Urinary bladder (tissue), 4 donors: ENCODE measurements around the gene CSRP2. TPM values are rescaled to one million over a fixed set of nuclear protein-coding genes. Genes with fewer than 3 reads are reported as not detected.
A peak's percentile ranks its signal among the peaks of the same experiment; 100 is the strongest.

Experiments used
- DNase-seq: peaks from one replicate; pipeline ENCODE4 v3.0.0-alpha.2; 2015; ENCODE audit errors: extremely low spot score
- H3K27ac ChIP-seq: one replicate; pipeline ENCODE4 v1.5.1; 2013; ENCODE audit warnings: low read depth, mild to moderate bottlenecking, moderate library complexity
- H3K36me3 ChIP-seq: one replicate; pipeline ENCODE4 v1.6.1; 2013; ENCODE audit warnings: mild to moderate bottlenecking, moderate library complexity; ENCODE audit not compliant: insufficient read depth
- H3K4me1 ChIP-seq: one replicate; pipeline ENCODE4 v1.6.1; 2013; ENCODE audit warnings: mild to moderate bottlenecking, moderate library complexity; ENCODE audit not compliant: insufficient read depth
- H3K4me3 ChIP-seq: one replicate; pipeline ENCODE4 v1.5.1; 2013; ENCODE audit warnings: low read depth, low read length
- WGBS: extraction: QIAGEN DNeasy Blood & Tissue Kit; methylation state at CpG from one replicate; pipeline ENCODE4 v1.1.7; 2013; 5-methylcytosine and 5-hydroxymethylcytosine counted together
- polyA plus RNA-seq: library from polyadenylated mRNA; stranded (reverse); fragments of 200-250 nt; gene quantifications from one replicate; pipeline ENCODE4 v1.2.3, GENCODE V29; 2013
- total RNA-seq: library from RNA; depleted of rRNA; stranded (reverse); fragments of >200 nt; gene quantifications from one replicate; pipeline ENCODE4 v1.2.3, GENCODE V29; 2014
- donor health status: healthy with polysubstance abuse.
- donor health status: healthy.

The CSRP2 gene
- total RNA-seq (93.4 TPM), polyA plus RNA-seq (83.2 TPM)

- H3K4me1 ChIP-seq: no peaks in the 10 kb centered on the region
These were observed at the start of gene CSRP2 for GRCh38 chr12:76878899-76879709. CSRP2 (minus strand) TSS chr12:76879019; CDS start chr12:76866260, 12,759 bp downstream.

GRCh38 chr12:76927170-76927784, 48.5 kb upstream of the CSRP2 start:
- 74% methylated on average over 2 of the region's 2 CpGs for WGBS
- Histone ChIP-seq H3K27ac (no peak overlapping the region), H3K4me3 (no peak overlapping the region), H3K36me3 (no peaks in the 10 kb centered on the region), H3K4me1 (no peaks in the 10 kb centered on the region)
- no peak for DNase-seq

More at GRCh38 chr12:76878899-76879709, at the start of gene CSRP2:
- peak; percentile 59 for DNase-seq
- H3K27ac ChIP-seq: peak within 1 kb of the TSS; percentile 94
- H3K4me3 ChIP-seq: peak within 1 kb of the TSS; percentile 63
- no peaks in the 10 kb centered on the region for H3K36me3 ChIP-seq
- WGBS: under 1% methylated on average over 71 of the region's 71 CpGs

- H3K36me3 ChIP-seq: no peaks in the 10 kb centered on the region
- no peak overlapping the region for H3K4me3 ChIP-seq
- 28% methylated on average over 1 of the region's 1 CpG for WGBS
- H3K4me1 ChIP-seq: no peaks in the 10 kb centered on the region
- no peak for DNase-seq
- no peak overlapping the region for H3K27ac ChIP-seq
These were observed 46.3 kb upstream of the CSRP2 start for GRCh38 chr12:76925135-76925534.

- DNase-seq: no peak
- no peak overlapping the region for H3K27ac ChIP-seq
- no peak overlapping the region for H3K4me3 ChIP-seq
- WGBS: 63% methylated on average over 2 of the region's 2 CpGs
- no peaks in the 10 kb centered on the region for H3K36me3 ChIP-seq
- H3K4me1 ChIP-seq: no peaks in the 10 kb centered on the region
These were observed 44.0 kb upstream of the CSRP2 start for GRCh38 chr12:76922866-76923265.

- Histone ChIP-seq H3K27ac (no peak overlapping the region), H3K36me3 (no peaks in the 10 kb centered on the region), H3K4me1 (no peaks in the 10 kb centered on the region), H3K4me3 (no peak overlapping the region)
- WGBS: 85% methylated on average over 6 of the region's 6 CpGs
- no peak for DNase-seq
These were observed 43.3 kb upstream of the CSRP2 start for GRCh38 chr12:76921891-76922664.

- DNase-seq: no peak
- WGBS: 76% methylated on average over 2 of the region's 2 CpGs
- Histone ChIP-seq H3K4me1 (no peaks in the 10 kb centered on the region), H3K4me3 (no peak overlapping the region), H3K36me3 (no peaks in the 10 kb centered on the region), H3K27ac (no peak overlapping the region)
These were observed 42.3 kb upstream of the CSRP2 start for GRCh38 chr12:76921100-76921471.

- WGBS: 84% methylated on average over 9 of the region's 9 CpGs
- no peaks in the 10 kb centered on the region for H3K36me3 ChIP-seq
- DNase-seq: no peak
- no peaks in the 10 kb centered on the region for H3K4me1 ChIP-seq
- no peak overlapping the region for H3K27ac ChIP-seq
- H3K4me3 ChIP-seq: no peak overlapping the region
These were observed 41.6 kb upstream of the CSRP2 start for GRCh38 chr12:76920172-76921099.

- Histone ChIP-seq H3K36me3 (no peaks in the 10 kb centered on the region), H3K4me3 (no peak overlapping the region), H3K4me1 (no peaks in the 10 kb centered on the region), H3K27ac (no peak overlapping the region)
- WGBS: 86% methylated on average over 9 of the region's 9 CpGs
- no peak for DNase-seq
These were observed 40.8 kb upstream of the CSRP2 start for GRCh38 chr12:76919383-76920171.

- Histone ChIP-seq H3K4me3 (no peak overlapping the region), H3K27ac (no peak overlapping the region), H3K36me3 (no peaks in the 10 kb centered on the region), H3K4me1 (no peaks in the 10 kb centered on the region)
- no peak for DNase-seq
These were observed 37.3 kb upstream of the CSRP2 start for GRCh38 chr12:76916170-76916540.

GRCh38 chr12:76915361-76916169, 36.7 kb upstream of the CSRP2 start:
- DNase-seq: no peak
- Histone ChIP-seq H3K27ac (peak overlapping the region; percentile 38), H3K4me1 (no peaks in the 10 kb centered on the region), H3K36me3 (no peaks in the 10 kb centered on the region), H3K4me3 (no peak overlapping the region)
- 28% methylated on average over 6 of the region's 6 CpGs for WGBS

- no peak overlapping the region for H3K27ac ChIP-seq
- 92% methylated on average over 2 of the region's 2 CpGs for WGBS
- H3K4me3 ChIP-seq: no peak overlapping the region
- no peaks in the 10 kb centered on the region for H3K4me1 ChIP-seq
- no peak for DNase-seq
- H3K36me3 ChIP-seq: no peaks in the 10 kb centered on the region
These were observed 35.5 kb upstream of the CSRP2 start for GRCh38 chr12:76914102-76914859.
